HUES48 (cell line): ENCODE measurements around the gene KCNQ2.

Source experiments
- H3K27ac ChIP-seq: one replicate; pipeline ENCODE4 v1.7.0; 2013; ENCODE audit warnings: low read depth, low read length, inconsistent platforms
- H3K27me3 ChIP-seq: 2 replicates; pipeline ENCODE4 v1.6.1; 2013; ENCODE audit warnings: mild to moderate bottlenecking, low read length; ENCODE audit not compliant: control insufficient read depth, insufficient read depth
- H3K36me3 ChIP-seq: 2 replicates; pipeline ENCODE4 v1.6.1; 2013; ENCODE audit warnings: low read length; ENCODE audit not compliant: control insufficient read depth, insufficient read depth
- H3K4me1 ChIP-seq: 2 replicates; pipeline ENCODE4 v1.6.1; 2013; ENCODE audit warnings: mild to moderate bottlenecking, low read length; ENCODE audit not compliant: control insufficient read depth, insufficient read depth
- H3K4me3 ChIP-seq: 2 replicates; pipeline ENCODE4 v1.5.1; 2013; ENCODE audit warnings: mild to moderate bottlenecking, low read depth, low read length
- H3K9ac ChIP-seq: 2 replicates; pipeline ENCODE4 v1.6.1; 2013; ENCODE audit warnings: mild to moderate bottlenecking, low read depth, low read length, moderate library complexity
- H3K9me3 ChIP-seq: 2 replicates; pipeline ENCODE4 v1.6.1; 2013; ENCODE audit warnings: low read length; ENCODE audit not compliant: control insufficient read depth, insufficient read depth

The KCNQ2 gene

GRCh38 chr20:63354636-63355350 is 117.7 kb downstream of the KCNQ2 start:
- no peaks in the 10 kb centered on the region for H3K36me3 ChIP-seq
- no peaks in the 10 kb centered on the region for H3K4me1 ChIP-seq
- H3K4me3 ChIP-seq = no peak overlapping the region
- H3K27me3 ChIP-seq = no peaks in the 10 kb centered on the region
- H3K27ac ChIP-seq = no peak overlapping the region
- H3K9ac ChIP-seq = no peak overlapping the region
- H3K9me3 ChIP-seq = no peaks in the 10 kb centered on the region

GRCh38 chr20:63352811-63353221 is 119.6 kb downstream of the KCNQ2 start:
- H3K9me3 ChIP-seq = no peaks in the 10 kb centered on the region

GRCh38 chr20:63351811-63352591 is 120.5 kb downstream of the KCNQ2 start:
- H3K36me3 ChIP-seq = no peaks in the 10 kb centered on the region
- H3K9me3 ChIP-seq = no peaks in the 10 kb centered on the region
- H3K9ac ChIP-seq = no peak overlapping the region

More at GRCh38 chr20:63352811-63353221, 119.6 kb downstream of the KCNQ2 start:
- Histone ChIP-seq H3K27me3 (no peaks in the 10 kb centered on the region), H3K9ac (no peak overlapping the region), H3K27ac (no peak overlapping the region), H3K36me3 (no peaks in the 10 kb centered on the region), H3K4me3 (no peak overlapping the region), H3K4me1 (no peaks in the 10 kb centered on the region)

GRCh38 chr20:63351326-63351700 is 121.1 kb downstream of the KCNQ2 start:
- H3K36me3 ChIP-seq = no peaks in the 10 kb centered on the region
- no peak overlapping the region for H3K9ac ChIP-seq
- no peaks in the 10 kb centered on the region for H3K4me1 ChIP-seq
- no peaks in the 10 kb centered on the region for H3K9me3 ChIP-seq
- H3K4me3 ChIP-seq = no peak overlapping the region
- H3K27me3 ChIP-seq = no peaks in the 10 kb centered on the region
- H3K27ac ChIP-seq = no peak overlapping the region

More at GRCh38 chr20:63351811-63352591, 120.5 kb downstream of the KCNQ2 start:
- Histone ChIP-seq H3K27ac (no peak overlapping the region), H3K4me3 (no peak overlapping the region), H3K27me3 (no peaks in the 10 kb centered on the region), H3K4me1 (no peaks in the 10 kb centered on the region)

GRCh38 chr20:63350597-63351325 is 121.7 kb downstream of the KCNQ2 start:
- no peaks in the 10 kb centered on the region for H3K9me3 ChIP-seq
- H3K4me1 ChIP-seq = no peaks in the 10 kb centered on the region
- H3K4me3 ChIP-seq = no peak overlapping the region
- no peaks in the 10 kb centered on the region for H3K36me3 ChIP-seq
- no peaks in the 10 kb centered on the region for H3K27me3 ChIP-seq
- no peak overlapping the region for H3K9ac ChIP-seq
- no peak overlapping the region for H3K27ac ChIP-seq
